Adipocyte (in vitro differentiated cells): ENCODE data around the gene CFAP52.
"Not testable (repeated sequence)": the region's sequence is repeated elsewhere in the genome, so short reads cannot be mapped to it uniquely, and the experiment has no call there.

Source experiments
- DNase-seq: peaks from one replicate; pipeline ENCODE4 v3.0.0-alpha.2; 2015; ENCODE audit warnings: low read depth
- H3K27me3 ChIP-seq: replicated peaks from 2 replicates; pipeline ENCODE4 v1.7.0; 2013; ENCODE audit warnings: mild to moderate bottlenecking, low read length, moderate library complexity; ENCODE audit not compliant: control insufficient read depth, insufficient read depth
- H3K36me3 ChIP-seq: 2 replicates; pipeline ENCODE4 v1.7.0; 2013; ENCODE audit warnings: low read length, mild to moderate bottlenecking, moderate library complexity; ENCODE audit not compliant: control insufficient read depth, insufficient read depth, severe bottlenecking
- H3K4me1 ChIP-seq: 2 replicates; pipeline ENCODE4 v1.7.0; 2013; ENCODE audit warnings: mild to moderate bottlenecking, low read length, moderate library complexity; ENCODE audit not compliant: control insufficient read depth, insufficient read depth
- H3K4me3 ChIP-seq: 2 replicates; pipeline ENCODE4 v1.7.0; 2013; ENCODE audit warnings: mild to moderate bottlenecking, low read length, moderate library complexity
- H3K9ac ChIP-seq: 2 replicates; pipeline ENCODE4 v1.7.0; 2013; ENCODE audit warnings: mild to moderate bottlenecking, low read length, moderate library complexity
- H3K9me3 ChIP-seq: 2 replicates; pipeline ENCODE4 v1.7.0; 2013; ENCODE audit warnings: mild to moderate bottlenecking, low read length, moderate library complexity; ENCODE audit not compliant: control insufficient read depth

The CFAP52 gene

GRCh38 chr17:9647014-9647413, 70.6 kb downstream of the CFAP52 start:
- Histone ChIP-seq H3K4me1 (peaks cover 7% of the 10 kb centered on the region), H3K4me3 (no peak overlapping the region), H3K36me3 (no peaks in the 10 kb centered on the region), H3K9ac (no peak overlapping the region), H3K27me3 (peaks cover 28% of the 10 kb centered on the region), H3K9me3 (no peaks in the 10 kb centered on the region)
- DNase-seq = no peak

DNA sequence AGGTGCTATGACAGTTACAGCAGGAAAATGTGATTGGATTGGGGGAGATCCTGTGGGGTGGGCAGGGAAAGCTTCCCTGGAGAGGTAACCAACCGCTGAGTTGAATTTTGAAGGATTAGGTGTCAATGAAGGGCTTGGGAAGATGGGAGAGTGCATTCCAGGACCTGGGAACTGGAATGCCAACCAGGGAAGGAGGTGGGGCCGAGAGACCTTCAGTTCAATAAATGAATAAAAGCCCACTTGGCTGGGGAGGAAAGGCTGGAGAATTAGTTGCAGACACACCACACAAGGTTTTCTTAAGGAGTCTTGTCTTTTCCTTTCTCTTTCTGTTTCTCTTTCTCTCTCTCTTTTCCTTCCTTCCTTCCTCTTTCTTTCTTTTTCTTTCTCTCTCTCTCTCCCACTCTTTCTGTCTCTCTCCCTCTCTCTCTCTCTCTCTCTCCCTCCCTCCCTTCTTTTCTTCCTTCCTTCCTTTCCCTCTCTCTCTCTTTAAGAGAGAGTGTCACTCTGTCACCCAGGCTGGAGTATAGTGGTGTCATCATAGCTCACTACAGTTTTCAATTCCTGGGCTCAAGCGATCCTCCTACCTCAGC, 72.2 kb downstream of the CFAP52 start:
- Histone ChIP-seq H3K9ac (no peak overlapping the region), H3K9me3 (no peaks in the 10 kb centered on the region), H3K4me3 (no peak overlapping the region), H3K36me3 (no peaks in the 10 kb centered on the region), H3K27me3 (peaks cover 24% of the 10 kb centered on the region), H3K4me1 (peaks cover 7% of the 10 kb centered on the region)
- DNase-seq = no peak

DNA sequence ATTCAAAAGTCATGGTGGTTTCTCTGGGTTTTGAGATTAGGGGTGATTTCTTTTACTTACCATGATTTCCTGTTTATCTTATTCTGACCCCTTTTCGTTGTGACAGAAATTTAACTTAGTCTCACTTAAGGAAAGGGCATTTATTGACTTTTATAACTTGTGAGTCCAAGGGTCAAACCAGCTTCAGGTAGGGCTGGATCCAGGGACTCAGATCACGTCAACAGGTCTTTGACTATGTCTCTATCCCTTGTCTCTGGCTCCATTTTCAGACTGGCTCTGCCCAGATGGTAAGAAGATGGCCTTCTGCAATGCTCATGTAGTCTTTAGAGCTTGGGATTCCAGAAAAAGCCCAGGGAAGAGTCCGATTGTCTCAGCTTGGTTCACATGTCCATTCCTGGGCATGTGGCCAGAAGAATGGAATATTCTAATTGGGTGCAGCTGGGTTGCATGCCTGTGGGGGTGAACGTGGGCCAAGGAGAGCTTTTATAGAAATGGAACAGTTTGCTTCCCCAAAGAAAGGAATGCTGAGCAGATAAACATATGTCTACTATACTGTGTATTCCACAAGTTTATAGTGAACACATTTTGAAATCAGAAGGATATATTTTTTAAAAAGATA, 82.3 kb downstream of the CFAP52 start:
- H3K27me3 ChIP-seq = peaks cover 3% of the 10 kb centered on the region
- no peaks in the 10 kb centered on the region for H3K4me1 ChIP-seq
- H3K4me3 ChIP-seq = no peak overlapping the region
- peaks cover 4% of the 10 kb centered on the region for H3K9me3 ChIP-seq
- no peak overlapping the region for H3K9ac ChIP-seq
- DNase-seq = no peak
- no peaks in the 10 kb centered on the region for H3K36me3 ChIP-seq

GRCh38 chr17:9661027-9661426, 84.6 kb downstream of the CFAP52 start:
- Histone ChIP-seq H3K27me3 (no peaks in the 10 kb centered on the region), H3K9ac (no peak overlapping the region), H3K36me3 (no peaks in the 10 kb centered on the region), H3K9me3 (peaks cover 10% of the 10 kb centered on the region), H3K4me1 (no peaks in the 10 kb centered on the region), H3K4me3 (no peak overlapping the region)
- no peak for DNase-seq

GRCh38 chr17:9663511-9663910, 87.1 kb downstream of the CFAP52 start:
- H3K27me3 ChIP-seq, DNase-seq, H3K9ac ChIP-seq, H3K36me3 ChIP-seq, H3K4me1 ChIP-seq, H3K4me3 ChIP-seq: not testable (repeated sequence)
- peaks cover 11% of the 10 kb centered on the region for H3K9me3 ChIP-seq

- no peaks in the 10 kb centered on the region for H3K36me3 ChIP-seq
- peaks cover 8% of the 10 kb centered on the region for H3K9me3 ChIP-seq
- no peak overlapping the region for H3K4me3 ChIP-seq
- H3K4me1 ChIP-seq = no peaks in the 10 kb centered on the region
- no peak for DNase-seq
- H3K27me3 ChIP-seq = peaks cover 5% of the 10 kb centered on the region
- no peak overlapping the region for H3K9ac ChIP-seq
Observed at GRCh38 chr17:9666461-9667050, 90.1 kb downstream of the CFAP52 start.

DNA sequence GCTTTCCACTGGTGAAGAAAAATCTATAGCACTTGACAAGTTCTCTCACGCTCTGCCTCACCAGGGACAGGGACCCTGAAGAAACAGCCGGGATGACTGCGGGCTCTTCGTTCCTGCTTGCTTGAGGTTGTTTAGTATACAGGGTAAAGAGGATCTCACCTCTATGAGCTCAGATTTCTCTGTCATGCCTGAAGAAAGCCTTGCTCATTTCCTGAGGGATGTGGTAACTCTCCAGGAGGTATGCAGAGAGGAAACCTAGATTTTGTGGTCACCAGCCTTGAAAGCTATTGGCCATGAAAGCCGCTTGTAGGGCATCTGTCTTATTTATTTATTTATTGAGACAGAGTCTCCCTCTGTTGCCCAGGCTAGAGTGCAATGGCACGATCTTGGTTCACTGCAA, 92.1 kb downstream of the CFAP52 start:
- DNase-seq = no peak
- H3K4me1 ChIP-seq = no peaks in the 10 kb centered on the region
- no peak overlapping the region for H3K9ac ChIP-seq
- no peaks in the 10 kb centered on the region for H3K36me3 ChIP-seq
- peaks cover 5% of the 10 kb centered on the region for H3K27me3 ChIP-seq
- no peak overlapping the region for H3K4me3 ChIP-seq
- peaks cover 8% of the 10 kb centered on the region for H3K9me3 ChIP-seq

- H3K36me3 ChIP-seq = no peaks in the 10 kb centered on the region
- H3K9me3 ChIP-seq = peaks cover 8% of the 10 kb centered on the region
- H3K27me3 ChIP-seq = peaks cover 5% of the 10 kb centered on the region
- H3K4me1 ChIP-seq = no peaks in the 10 kb centered on the region
- DNase-seq = no peak
- H3K4me3 ChIP-seq = no peak overlapping the region
- H3K9ac ChIP-seq = no peak overlapping the region
Observed at GRCh38 chr17:9669551-9670008, 93.1 kb downstream of the CFAP52 start.

- Histone ChIP-seq H3K4me1 (no peaks in the 10 kb centered on the region), H3K36me3 (no peaks in the 10 kb centered on the region), H3K27me3 (peaks cover 5% of the 10 kb centered on the region), H3K9me3 (peaks cover 7% of the 10 kb centered on the region), H3K4me3 (no peak overlapping the region), H3K9ac (no peak overlapping the region)
- no peak for DNase-seq
Observed at GRCh38 chr17:9670596-9670995, 94.2 kb downstream of the CFAP52 start.

GRCh38 chr17:9671559-9671958, 95.1 kb downstream of the CFAP52 start:
- H3K9ac ChIP-seq = no peak overlapping the region
- no peak for DNase-seq

DNA sequence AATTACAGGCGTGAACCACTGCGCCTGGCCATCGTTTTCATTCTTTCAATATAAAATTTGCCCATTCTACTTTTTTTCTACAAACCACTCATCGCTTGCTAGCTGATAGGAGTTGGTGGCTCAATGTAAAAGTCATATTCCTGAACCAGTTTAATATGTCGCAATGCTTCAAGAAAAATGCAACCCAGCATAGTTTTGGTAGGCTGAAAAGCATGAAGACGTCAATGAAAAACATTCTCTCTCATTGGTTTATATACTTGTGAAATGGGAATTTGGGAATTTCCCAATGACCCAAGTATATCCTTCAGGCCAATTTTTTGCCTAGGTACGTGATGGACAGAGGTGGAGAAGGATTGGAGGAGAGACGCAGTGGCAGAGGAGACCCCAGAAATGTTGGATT, 95.8 kb downstream of the CFAP52 start:
- no peaks in the 10 kb centered on the region for H3K36me3 ChIP-seq
- H3K4me1 ChIP-seq = no peaks in the 10 kb centered on the region
- DNase-seq = no peak
- no peak overlapping the region for H3K9ac ChIP-seq
- no peaks in the 10 kb centered on the region for H3K9me3 ChIP-seq
- no peak overlapping the region for H3K4me3 ChIP-seq
- H3K27me3 ChIP-seq = peaks cover 5% of the 10 kb centered on the region

More at GRCh38 chr17:9671559-9671958, 95.1 kb downstream of the CFAP52 start:
- Histone ChIP-seq H3K27me3 (peaks cover 5% of the 10 kb centered on the region), H3K4me1 (no peaks in the 10 kb centered on the region), H3K36me3 (no peaks in the 10 kb centered on the region), H3K4me3 (no peak overlapping the region), H3K9me3 (no peaks in the 10 kb centered on the region)
